ENCODE results near the gene TMEM132C.

- TF ChIP-seq POLR2AphosphoS5 (IDR thresholded peaks at IDR 0.05; ENCODE audit: low read depth, low read length): no peak
- TF ChIP-seq TCF12 (IDR thresholded peaks at IDR 0.05; ENCODE audit: low read depth, low read length): no peak
- TF ChIP-seq RAD21 (IDR thresholded peaks at IDR 0.05 in 1 of 2, conservative IDR thresholded peaks at IDR 0.05 in 1 of 2; ENCODE audit: low read depth in 2 of 2, low read length in 2 of 2): no peak
- no peak for TF ChIP-seq HDAC6 (IDR thresholded peaks at IDR 0.05; ENCODE audit: low read depth, low read length)
- TF ChIP-seq SIRT6 (IDR thresholded peaks at IDR 0.05; ENCODE audit: low read length): no peak
- TF ChIP-seq SP2 (IDR thresholded peaks at IDR 0.05; ENCODE audit: low read length): no peak
- no peak for TF ChIP-seq TAF1 (IDR thresholded peaks at IDR 0.05; ENCODE audit: low read depth, low read length)
- TF ChIP-seq POLR2A (IDR thresholded peaks at IDR 0.05; ENCODE audit: control extremely low read depth in 1 of 2, low read depth in 2 of 2, low read length in 2 of 2): no peak
- no peak for TF ChIP-seq CREB1 (IDR thresholded peaks at IDR 0.05)
- no peak for TF ChIP-seq TEAD4 (IDR thresholded peaks at IDR 0.05; ENCODE audit: low read depth, low read length)
- TF ChIP-seq, protein P1, sequence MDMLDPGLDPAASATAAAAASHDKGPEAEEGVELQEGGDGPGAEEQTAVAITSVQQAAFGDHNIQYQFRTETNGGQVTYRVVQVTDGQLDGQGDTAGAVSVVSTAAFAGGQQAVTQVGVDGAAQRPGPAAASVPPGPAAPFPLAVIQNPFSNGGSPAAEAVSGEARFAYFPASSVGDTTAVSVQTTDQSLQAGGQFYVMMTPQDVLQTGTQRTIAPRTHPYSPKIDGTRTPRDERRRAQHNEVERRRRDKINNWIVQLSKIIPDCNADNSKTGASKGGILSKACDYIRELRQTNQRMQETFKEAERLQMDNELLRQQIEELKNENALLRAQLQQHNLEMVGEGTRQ (IDR thresholded peaks at IDR 0.05; ENCODE audit: low read length): no peak
- no peak for TF ChIP-seq YY1 (IDR thresholded peaks at IDR 0.05; ENCODE audit: low read depth, low read length)
- no peak for TF ChIP-seq CTCF (IDR thresholded peaks at IDR 0.05; ENCODE audit: control extremely low read depth in 1 of 3, insufficient read depth in 1 of 3, low read depth in 1 of 3, low read length in 3 of 3)
Observed at GRCh38 chr12:128726886-128727285, 459.9 kb downstream of the TMEM132C start.
